Gastrocnemius medialis (tissue), 4 donors: Measurements from ENCODE around the gene SLC25A21.

Experiments
- CTCF ChIP-seq, 5 experiments: fragments of 450-650 bp in 3 of 5; fragments of 200-600 bp in 2 of 5; sonication (generic) in 2 of 5; IDR thresholded peaks in 4 of 5; conservative IDR thresholded peaks in 1 of 5; 1 replicate in 4 of 5; 2 replicates in 1 of 5; pipeline ENCODE4 v1.5.1; 2016 to 2019; ENCODE audit warnings: antibody characterized with exemption in 5 of 5, mild to moderate bottlenecking in 3 of 5, moderate library complexity in 3 of 5
- POLR2A ChIP-seq, 2 donors: fragments of 450-650 bp; IDR thresholded peaks; one replicate each; pipeline ENCODE4 v1.6.1; 2017; ENCODE audit warnings: antibody characterized with exemption in 2 of 2, mild to moderate bottlenecking in 2 of 2, moderate library complexity in 2 of 2

- TF ChIP-seq CTCF (IDR thresholded peaks at IDR 0.05 in 4 of 5, conservative IDR thresholded peaks at IDR 0.05 in 1 of 5): no peak
- no peak for TF ChIP-seq POLR2A (IDR thresholded peaks at IDR 0.05)
Observed at GRCh38 chr14:37142835-37143401, 29.5 kb downstream of the SLC25A21 start.
